Vagina (tissue), 2 donors: ENCODE data around the gene BNIP3.

ENCODE experiments used
- CTCF ChIP-seq, 3 experiments: fragments of 450-650 bp in 2 of 3; fragments of 200-600 bp in 1 of 3; sonication (generic) in 1 of 3; IDR thresholded peaks; one replicate each; pipeline ENCODE4 v1.5.1; 2017 to 2019; ENCODE audit warnings: antibody characterized with exemption in 3 of 3, mild to moderate bottlenecking in 2 of 3, moderate library complexity in 2 of 3
- POLR2AphosphoS5 ChIP-seq, 2 donors: sonication (generic); formaldehyde crosslinking; IDR thresholded peaks; one replicate each; pipeline ENCODE4 v1.9.0; 2017; ENCODE audit warnings: antibody characterized with exemption in 2 of 2, mild to moderate bottlenecking in 2 of 2, low read depth in 1 of 2; ENCODE audit not compliant: insufficient read depth in 1 of 2

- TF ChIP-seq CTCF (IDR thresholded peaks at IDR 0.05) (no peak), POLR2AphosphoS5 (IDR thresholded peaks at IDR 0.05; ENCODE audit: insufficient read depth in 1 of 2, low read depth in 1 of 2) (no peak)
Observed at GRCh38 chr10:131980321-131980720, 1.4 kb downstream of the BNIP3 start.
